NT2/D1 (cell line): ENCODE measurements around the gene AANAT.

Experiments
- SUZ12 ChIP-seq: IDR thresholded peaks from 2 replicates; pipeline ENCODE4 v1.6.1; 2011; ENCODE audit not compliant: insufficient read length, insufficient read depth; ENCODE audit errors: extremely low read depth
- ZNF274 ChIP-seq: IDR thresholded peaks from 2 replicates; pipeline ENCODE4 v1.6.1; 2011; ENCODE audit warnings: mild to moderate bottlenecking, low read depth, low read length

DNA sequence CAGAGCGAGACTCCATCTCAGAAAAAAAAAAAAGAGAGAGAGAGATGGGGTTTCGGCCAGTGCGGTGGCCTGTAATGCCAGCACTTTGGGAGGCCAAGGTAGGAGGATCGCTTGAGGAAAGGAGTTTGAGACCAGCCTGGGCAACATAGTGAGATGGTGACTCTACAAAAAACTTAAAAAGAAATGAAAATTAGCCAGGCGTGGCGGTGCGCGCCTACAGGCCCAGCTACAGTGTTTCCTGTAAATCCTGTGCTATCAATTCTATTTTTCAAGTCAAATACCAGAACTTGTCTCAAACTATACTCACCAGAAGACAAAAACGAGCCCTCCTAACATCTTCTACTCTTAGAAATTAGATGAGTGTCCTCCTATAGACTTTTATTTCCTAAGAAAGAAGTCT lies 33.7 kb upstream of the AANAT start:
- TF ChIP-seq SUZ12 (no peak), ZNF274 (no peak)
